Measurements from ENCODE around the gene DUOX1. TPM values are rescaled to one million over a fixed set of nuclear protein-coding genes. Genes with fewer than 3 reads are reported as not detected.

DUOX1 gene
- total and polyA plus RNA-seq, 9 of the 15 experiments (the other 6 are each of a cell fraction or from before 2014, with no cell fraction given): 0.01 to 0.22 (median 0.01) TPM; not detected in 6

- TF ChIP-seq, protein P1, sequence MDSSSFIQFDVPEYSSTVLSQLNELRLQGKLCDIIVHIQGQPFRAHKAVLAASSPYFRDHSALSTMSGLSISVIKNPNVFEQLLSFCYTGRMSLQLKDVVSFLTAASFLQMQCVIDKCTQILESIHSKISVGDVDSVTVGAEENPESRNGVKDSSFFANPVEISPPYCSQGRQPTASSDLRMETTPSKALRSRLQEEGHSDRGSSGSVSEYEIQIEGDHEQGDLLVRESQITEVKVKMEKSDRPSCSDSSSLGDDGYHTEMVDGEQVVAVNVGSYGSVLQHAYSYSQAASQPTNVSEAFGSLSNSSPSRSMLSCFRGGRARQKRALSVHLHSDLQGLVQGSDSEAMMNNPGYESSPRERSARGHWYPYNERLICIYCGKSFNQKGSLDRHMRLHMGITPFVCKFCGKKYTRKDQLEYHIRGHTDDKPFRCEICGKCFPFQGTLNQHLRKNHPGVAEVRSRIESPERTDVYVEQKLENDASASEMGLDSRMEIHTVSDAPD (CRISPR knock-in tag; IDR thresholded peaks at IDR 0.05): no peak
- TF ChIP-seq, protein P2, sequence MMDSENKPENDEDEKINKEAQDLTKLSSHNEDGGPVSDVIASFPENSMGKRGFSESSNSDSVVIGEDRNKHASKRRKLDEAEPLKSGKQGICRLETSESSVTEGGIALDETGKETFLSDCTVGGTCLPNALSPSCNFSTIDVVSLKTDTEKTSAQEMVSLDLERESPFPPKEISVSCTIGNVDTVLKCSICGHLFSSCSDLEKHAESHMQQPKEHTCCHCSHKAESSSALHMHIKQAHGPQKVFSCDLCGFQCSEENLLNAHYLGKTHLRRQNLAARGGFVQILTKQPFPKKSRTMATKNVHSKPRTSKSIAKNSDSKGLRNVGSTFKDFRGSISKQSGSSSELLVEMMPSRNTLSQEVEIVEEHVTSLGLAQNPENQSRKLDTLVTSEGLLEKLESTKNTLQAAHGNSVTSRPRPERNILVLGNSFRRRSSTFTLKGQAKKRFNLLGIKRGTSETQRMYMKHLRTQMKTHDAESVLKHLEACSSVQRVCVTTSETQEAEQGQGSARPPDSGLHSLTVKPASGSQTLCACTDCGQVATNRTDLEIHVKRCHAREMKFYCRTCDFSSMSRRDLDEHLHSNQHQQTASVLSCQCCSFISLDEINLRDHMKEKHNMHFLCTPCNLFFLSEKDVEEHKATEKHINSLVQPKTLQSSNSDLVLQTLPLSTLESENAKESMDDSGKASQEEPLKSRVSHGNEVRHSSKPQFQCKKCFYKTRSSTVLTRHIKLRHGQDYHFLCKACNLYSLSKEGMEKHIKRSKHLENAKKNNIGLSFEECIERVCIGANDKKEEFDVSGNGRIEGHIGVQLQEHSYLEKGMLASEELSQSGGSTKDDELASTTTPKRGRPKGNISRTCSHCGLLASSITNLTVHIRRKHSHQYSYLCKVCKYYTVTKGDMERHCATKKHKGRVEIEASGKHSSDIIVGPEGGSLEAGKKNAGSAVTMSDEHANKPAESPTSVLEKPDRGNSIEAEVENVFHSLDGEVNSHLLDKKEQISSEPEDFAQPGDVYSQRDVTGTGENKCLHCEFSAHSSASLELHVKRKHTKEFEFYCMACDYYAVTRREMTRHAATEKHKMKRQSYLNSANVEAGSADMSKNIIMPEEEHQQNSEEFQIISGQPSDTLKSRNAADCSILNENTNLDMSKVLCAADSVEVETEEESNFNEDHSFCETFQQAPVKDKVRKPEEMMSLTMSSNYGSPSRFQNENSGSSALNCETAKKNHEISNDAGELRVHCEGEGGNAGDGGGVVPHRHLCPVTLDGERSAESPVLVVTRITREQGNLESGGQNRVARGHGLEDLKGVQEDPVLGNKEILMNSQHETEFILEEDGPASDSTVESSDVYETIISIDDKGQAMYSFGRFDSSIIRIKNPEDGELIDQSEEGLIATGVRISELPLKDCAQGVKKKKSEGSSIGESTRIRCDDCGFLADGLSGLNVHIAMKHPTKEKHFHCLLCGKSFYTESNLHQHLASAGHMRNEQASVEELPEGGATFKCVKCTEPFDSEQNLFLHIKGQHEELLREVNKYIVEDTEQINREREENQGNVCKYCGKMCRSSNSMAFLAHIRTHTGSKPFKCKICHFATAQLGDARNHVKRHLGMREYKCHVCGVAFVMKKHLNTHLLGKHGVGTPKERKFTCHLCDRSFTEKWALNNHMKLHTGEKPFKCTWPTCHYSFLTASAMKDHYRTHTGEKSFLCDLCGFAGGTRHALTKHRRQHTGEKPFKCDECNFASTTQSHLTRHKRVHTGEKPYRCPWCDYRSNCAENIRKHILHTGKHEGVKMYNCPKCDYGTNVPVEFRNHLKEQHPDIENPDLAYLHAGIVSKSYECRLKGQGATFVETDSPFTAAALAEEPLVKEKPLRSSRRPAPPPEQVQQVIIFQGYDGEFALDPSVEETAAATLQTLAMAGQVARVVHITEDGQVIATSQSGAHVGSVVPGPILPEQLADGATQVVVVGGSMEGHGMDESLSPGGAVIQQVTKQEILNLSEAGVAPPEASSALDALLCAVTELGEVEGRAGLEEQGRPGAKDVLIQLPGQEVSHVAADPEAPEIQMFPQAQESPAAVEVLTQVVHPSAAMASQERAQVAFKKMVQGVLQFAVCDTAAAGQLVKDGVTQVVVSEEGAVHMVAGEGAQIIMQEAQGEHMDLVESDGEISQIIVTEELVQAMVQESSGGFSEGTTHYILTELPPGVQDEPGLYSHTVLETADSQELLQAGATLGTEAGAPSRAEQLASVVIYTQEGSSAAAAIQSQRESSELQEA (IDR thresholded peaks at IDR 0.05; ENCODE audit: low read depth): peak; percentile 64; the same call in 1 of the 2 replicates
- TF ChIP-seq HNRNPH1 (optimal IDR thresholded peaks at IDR 0.05; ENCODE audit: low read depth, low read length) (no peak), NFXL1 (CRISPR knock-in tag; IDR thresholded peaks at IDR 0.05) (no peak), STAT5A (IDR thresholded peaks at IDR 0.05; ENCODE audit: borderline replicate concordance, low read length) (0 out of 2 replicates have a peak, but pooled peaks have one; percentile 25), SMAD2 (IDR thresholded peaks at IDR 0.05; ENCODE audit: low read depth, low read length) (no peak; the same call in 1 of the 2 replicates), MXI1 (IDR thresholded peaks at IDR 0.05; ENCODE audit: low read depth, low read length) (no peak), ZNF707 (CRISPR knock-in tag; conservative IDR thresholded peaks at IDR 0.05) (no peak), NCOR1 (IDR thresholded peaks at IDR 0.05) (no peak), PURB (CRISPR knock-in tag; IDR thresholded peaks at IDR 0.05; ENCODE audit: low read depth) (no peak), MTF1 (CRISPR knock-in tag; IDR thresholded peaks at IDR 0.05; ENCODE audit: borderline replicate concordance) (no peak), CREB1 (IDR thresholded peaks at IDR 0.05) (0 out of 2 replicates have a peak, but pooled peaks have one; percentile 24), CREB1 (CRISPR knock-in tag; IDR thresholded peaks at IDR 0.05) (no peak), MYC (IDR thresholded peaks at IDR 0.05; ENCODE audit: low read depth, low read length) (no peak; the same call in 1 of the 2 replicates), MYC (CRISPR knock-in tag; IDR thresholded peaks at IDR 0.05; ENCODE audit: borderline replicate concordance, low read depth) (no peak), SMARCC2 (IDR thresholded peaks at IDR 0.05; ENCODE audit: low read depth) (no peak), NELFE (IDR thresholded peaks at IDR 0.05; ENCODE audit: insufficient read depth, insufficient read length) (no peak)
- TF ChIP-seq, protein P3, sequence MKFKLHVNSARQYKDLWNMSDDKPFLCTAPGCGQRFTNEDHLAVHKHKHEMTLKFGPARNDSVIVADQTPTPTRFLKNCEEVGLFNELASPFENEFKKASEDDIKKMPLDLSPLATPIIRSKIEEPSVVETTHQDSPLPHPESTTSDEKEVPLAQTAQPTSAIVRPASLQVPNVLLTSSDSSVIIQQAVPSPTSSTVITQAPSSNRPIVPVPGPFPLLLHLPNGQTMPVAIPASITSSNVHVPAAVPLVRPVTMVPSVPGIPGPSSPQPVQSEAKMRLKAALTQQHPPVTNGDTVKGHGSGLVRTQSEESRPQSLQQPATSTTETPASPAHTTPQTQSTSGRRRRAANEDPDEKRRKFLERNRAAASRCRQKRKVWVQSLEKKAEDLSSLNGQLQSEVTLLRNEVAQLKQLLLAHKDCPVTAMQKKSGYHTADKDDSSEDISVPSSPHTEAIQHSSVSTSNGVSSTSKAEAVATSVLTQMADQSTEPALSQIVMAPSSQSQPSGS (CRISPR knock-in tag; IDR thresholded peaks at IDR 0.05): no peak
Observed at GRCh38 chr15:45200799-45201556, 71.2 kb downstream of the DUOX1 start (continued).
